Airway epithelial cell (primary cell): ENCODE measurements around the gene ABCA3. TPM values are rescaled to one million over a fixed set of nuclear protein-coding genes. Genes with fewer than 3 reads are reported as not detected.

ENCODE experiments used
- total RNA-seq: library from RNA; depleted of rRNA; stranded (reverse); fragments of >200 nt; gene quantifications from 2 replicates; pipeline ENCODE4 v1.2.3, GENCODE V29; 2015

ABCA3 gene
- total RNA-seq, result 0.56 TPM in 1 of 2 replicates, not detected in the other

GRCh38 chr16:2340564-2341455 is at the start of gene ABCA3:
Gene ABCA3, minus strand, starts transcription at chr16:2340728. Its CDS starts 14,262 bp downstream, at chr16:2326466.

GRCh38 chr16:2267913-2268666 is 72.4 kb downstream of the ABCA3 start, which contains the start of gene RNPS1:
Gene RNPS1, minus strand, starts transcription at chr16:2268126. Its CDS starts 3,483 bp downstream, at chr16:2264643.

GRCh38 chr16:2251296-2252111 is 89.0 kb downstream of the ABCA3 start, which contains the start of gene ECI1:
Gene ECI1, minus strand, starts transcription at chr16:2251587. Its CDS starts 21 bp downstream, at chr16:2251566.

GRCh38 chr16:2236337-2237101 is 104.0 kb downstream of the ABCA3 start, which contains the start of gene DNASE1L2:
Gene DNASE1L2, plus strand, starts transcription at chr16:2236444. Its CDS starts 373 bp downstream, at chr16:2236817.

Other genes with a start within 250 kb of the ABCA3 start
- gene PKD1, start 204.8 kb downstream of the ABCA3 start, total RNA-seq, result 43.3 and 71.5 TPM in 2 replicates
- gene RAB26, start 192.1 kb downstream of the ABCA3 start, total RNA-seq, result 0.49 and 5.0 TPM in 2 replicates
- gene TRAF7, start 184.9 kb downstream of the ABCA3 start, total RNA-seq, result 58.2 and 65.4 TPM in 2 replicates
- gene CASKIN1, start 144.1 kb downstream of the ABCA3 start, total RNA-seq, result 0.42 and 0.46 TPM in 2 replicates
- 68.9 and 81.9 TPM in 2 replicates for gene MLST8, start 135.3 kb downstream of the ABCA3 start, total RNA-seq
- gene BRICD5, start 129.9 kb downstream of the ABCA3 start, total RNA-seq, result 2.5 and 3.5 TPM in 2 replicates
- gene PGP, start 125.9 kb downstream of the ABCA3 start, total RNA-seq, result 21.9 and 26.8 TPM in 2 replicates
- 23.9 and 26.2 TPM in 2 replicates for gene E4F1, start 117.1 kb downstream of the ABCA3 start, total RNA-seq
- 0.19 and 0.21 TPM in 2 replicates for gene DNASE1L2, start 104.3 kb downstream of the ABCA3 start, total RNA-seq
- 36.0 and 39.4 TPM in 2 replicates for gene ECI1, start 89.1 kb downstream of the ABCA3 start, total RNA-seq
- gene RNPS1, start 72.6 kb downstream of the ABCA3 start, total RNA-seq, result 178 and 219 TPM in 2 replicates
- 19.6 and 22.9 TPM in 2 replicates for gene CCNF, start 88.7 kb upstream of the ABCA3 start, total RNA-seq
- 11.4 and 19.5 TPM in 2 replicates for gene TEDC2, start 119.4 kb upstream of the ABCA3 start, total RNA-seq
- 0.14 TPM in 1 of 2 replicates, not detected in the other for gene NTN3, start 130.6 kb upstream of the ABCA3 start, total RNA-seq
- gene TBC1D24, start 134.4 kb upstream of the ABCA3 start, total RNA-seq, result 5.8 and 6.2 TPM in 2 replicates
- gene ATP6V0C, start 173.2 kb upstream of the ABCA3 start, total RNA-seq, result 53.2 and 62.1 TPM in 2 replicates
- 19.3 and 38.5 TPM in 2 replicates for gene AMDHD2, start 179.6 kb upstream of the ABCA3 start, total RNA-seq
- not detected in 2 replicates for gene CEMP1, start 190.7 kb upstream of the ABCA3 start, total RNA-seq
- 11.8 and 18.5 TPM in 2 replicates for gene PDPK1, start 197.3 kb upstream of the ABCA3 start, total RNA-seq